Measurements from ENCODE around the gene FRY. TPM values are rescaled to one million over a fixed set of nuclear protein-coding genes. Genes with fewer than 3 reads are reported as not detected.
A peak's percentile ranks its signal among the peaks of the same experiment; 100 is the strongest.

Gene FRY
- total and polyA plus RNA-seq, 2 of the 13 experiments (the other 11 are each of a cell fraction or from before 2014, with no cell fraction given), result 8.2 to 13.1 TPM

DNA sequence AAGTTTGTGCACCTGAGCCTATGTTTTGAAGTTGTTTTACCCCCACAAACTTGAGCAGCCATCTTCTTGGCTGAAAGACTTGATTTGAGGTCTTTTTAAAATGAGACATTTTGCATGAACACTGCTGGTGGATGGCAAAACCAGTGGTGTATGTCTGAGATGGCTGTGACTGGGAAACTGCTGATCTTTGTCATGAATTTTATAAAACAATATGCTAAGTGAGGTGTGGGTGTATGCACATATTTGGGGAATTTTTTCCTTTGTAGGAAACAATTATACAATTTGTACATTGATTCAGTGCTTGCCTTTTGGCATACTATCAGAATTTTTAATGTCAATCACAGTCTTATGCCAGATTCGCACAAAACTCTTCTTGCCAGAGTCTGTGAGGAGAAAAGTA is 231.0 kb downstream of the FRY start:
- WGBS (ENCODE audit: low lambda C conversion rate), result 100% methylated on average over 1 of the region's 1 CpG

DNA sequence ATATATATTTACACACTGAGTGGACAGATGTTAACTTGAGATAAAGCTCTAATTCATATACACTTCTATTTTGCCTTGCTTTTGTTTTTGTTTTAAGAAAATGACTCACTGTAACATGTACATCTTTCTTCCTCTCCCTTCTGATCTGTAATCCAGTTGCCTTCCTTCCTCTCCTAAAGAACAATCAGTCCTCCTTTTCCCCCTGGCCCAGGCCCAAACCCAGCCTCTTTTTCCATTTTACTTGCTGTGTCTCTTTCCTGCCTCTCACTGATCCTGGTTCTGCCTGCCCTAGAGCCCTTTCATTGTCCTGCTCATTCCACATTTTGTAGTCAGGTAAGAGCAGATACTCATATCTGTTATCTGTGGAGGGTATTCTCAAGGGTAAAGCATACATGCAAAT is 232.8 kb downstream of the FRY start:
- CTCF ChIA-PET (ENCODE audit: low intra/inter-chr PET ratio, low total read pairs), result no interaction called here
- Histone ChIP-seq H3K4me2 (ENCODE audit: low read depth, low read length) (no peak overlapping the region), H3K9ac (ENCODE audit: insufficient read depth, low read depth, low read length) (no peak overlapping the region; the same call in 1 of the 2 replicates), H3K27me3 (ENCODE audit: control insufficient read depth in 1 of 2, insufficient read depth in 2 of 2, low read length in 2 of 2) (no peaks in the 10 kb centered on the region), H4K20me1 (ENCODE audit: insufficient read depth, low read length) (no peaks in the 10 kb centered on the region), H3K4me3 (replicated peaks in 1 of 3; ENCODE audit: insufficient read depth in 1 of 3, low read depth in 2 of 3, low read length in 3 of 3) (no peak overlapping the region), H3K36me3 (replicated peaks in 1 of 2; ENCODE audit: control insufficient read depth in 1 of 2, insufficient read depth in 2 of 2, low read length in 2 of 2) (no peaks in the 10 kb centered on the region; a peak in 1 of 5 replicates), H2AFZ (ENCODE audit: low read length) (no peak overlapping the region), H3K4me1 (ENCODE audit: insufficient read depth, low read length) (peaks cover 78% of the 10 kb centered on the region), H3K9me3 (ENCODE audit: low read length) (no peaks in the 10 kb centered on the region), H3K79me2 (ENCODE audit: insufficient read depth, low read length) (no peaks in the 10 kb centered on the region), H3K27ac (ENCODE audit: extremely low read length, insufficient read depth, low read length) (peak overlapping the region; percentile 71)
- no TSS peak for BruUV-seq (replicated peaks)
- DNase-seq (ENCODE audit: low spot score) (no peak), FAIRE-seq (no peak), ATAC-seq (no peak)
- in situ Hi-C loops (cut with HindIII; ENCODE audit: extremely low pct_ligation_motif_present, low pct_unique_long_range_greater_than_20kb) (no loop called here), intact Hi-C loops (cut with micrococcal nuclease; ENCODE audit: unreplicated experiment) (no loop called here)
- POLR2A ChIA-PET, result interaction anchor here (2.4 kb wide), 1 partner anchor 9 kb away, joined by 16 read pairs; no protein-coding TSS in a partner anchor
- TF ChIP-seq ATF4 (CRISPR knock-in tag; IDR thresholded peaks at IDR 0.05) (no peak), HDAC6 (IDR thresholded peaks at IDR 0.05; ENCODE audit: low read depth, low read length) (no peak), KLF15 (CRISPR knock-in tag; IDR thresholded peaks at IDR 0.05; ENCODE audit: borderline replicate concordance) (no peak), NPAS2 (CRISPR knock-in tag; IDR thresholded peaks at IDR 0.05; ENCODE audit: borderline replicate concordance) (no peak), UBTF (CRISPR knock-in tag; IDR thresholded peaks at IDR 0.05) (no peak), ZNF737 (CRISPR knock-in tag; IDR thresholded peaks at IDR 0.05; ENCODE audit: borderline replicate concordance) (no peak), JUNB (CRISPR knock-in tag; IDR thresholded peaks at IDR 0.05; ENCODE audit: borderline replicate concordance) (no peak), FOXO1 (CRISPR knock-in tag; IDR thresholded peaks at IDR 0.05) (no peak), SAP130 (CRISPR knock-in tag; IDR thresholded peaks at IDR 0.05; ENCODE audit: low read depth) (no peak)
- TF ChIP-seq, protein P1, sequence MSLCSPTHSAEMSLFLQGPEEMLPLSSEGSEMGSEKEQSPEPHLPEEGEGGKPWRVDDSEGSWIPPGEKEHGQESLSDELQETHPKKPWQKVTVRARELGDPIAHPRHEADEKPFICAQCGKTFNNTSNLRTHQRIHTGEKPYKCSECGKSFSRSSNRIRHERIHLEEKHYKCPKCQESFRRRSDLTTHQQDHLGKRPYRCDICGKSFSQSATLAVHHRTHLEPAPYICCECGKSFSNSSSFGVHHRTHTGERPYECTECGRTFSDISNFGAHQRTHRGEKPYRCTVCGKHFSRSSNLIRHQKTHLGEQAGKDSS (CRISPR knock-in tag; IDR thresholded peaks at IDR 0.05; ENCODE audit: borderline replicate concordance, low read depth), result no peak

More for the DNA sequence above, 231.0 kb downstream of the FRY start:
- FAIRE-seq, result no peak
- no peaks in the 10 kb centered on the region; a peak in 1 of 5 replicates for H3K36me3 ChIP-seq (replicated peaks in 1 of 2; ENCODE audit: control insufficient read depth in 1 of 2, insufficient read depth in 2 of 2, low read length in 2 of 2)
- CTCF ChIA-PET (ENCODE audit: low intra/inter-chr PET ratio, low total read pairs), result no interaction called here
- H3K4me1 ChIP-seq (ENCODE audit: insufficient read depth, low read length), result peaks cover 93% of the 10 kb centered on the region
- no peak overlapping the region for H2AFZ ChIP-seq (ENCODE audit: low read length)
- no peaks in the 10 kb centered on the region for H3K9me3 ChIP-seq (ENCODE audit: low read length)
- no peak for TF ChIP-seq PHF21A (CRISPR knock-in tag; IDR thresholded peaks at IDR 0.05)
- no peak for TF ChIP-seq HNRNPUL1 (IDR thresholded peaks at IDR 0.05; ENCODE audit: low read depth, low read length)
- TF ChIP-seq KDM1A (CRISPR knock-in tag; IDR thresholded peaks at IDR 0.05), result no peak
- no peak for TF ChIP-seq ZMYM3 (CRISPR knock-in tag; IDR thresholded peaks at IDR 0.05)
- TF ChIP-seq ZNF782 (CRISPR knock-in tag; IDR thresholded peaks at IDR 0.05; ENCODE audit: borderline replicate concordance), result no peak
- TF ChIP-seq ZNF10 (CRISPR knock-in tag; IDR thresholded peaks at IDR 0.05; ENCODE audit: borderline replicate concordance, low read depth), result no peak
- no peak for TF ChIP-seq AKAP8 (CRISPR knock-in tag; IDR thresholded peaks at IDR 0.05)
- TF ChIP-seq ZKSCAN8 (CRISPR knock-in tag; IDR thresholded peaks at IDR 0.05; ENCODE audit: borderline replicate concordance), result no peak
- no peak for TF ChIP-seq ZFYVE20 (CRISPR knock-in tag; IDR thresholded peaks at IDR 0.05; ENCODE audit: borderline replicate concordance, low read depth)
- intact Hi-C loops (cut with micrococcal nuclease; ENCODE audit: unreplicated experiment), result no loop called here
- peak overlapping the region; percentile 62 for H3K27ac ChIP-seq (ENCODE audit: extremely low read length, insufficient read depth, low read length)
- H4K20me1 ChIP-seq (ENCODE audit: insufficient read depth, low read length), result no peaks in the 10 kb centered on the region
- no TSS peak for BruUV-seq (replicated peaks)
- no peaks in the 10 kb centered on the region for H3K79me2 ChIP-seq (ENCODE audit: insufficient read depth, low read length)
- H3K4me2 ChIP-seq (ENCODE audit: low read depth, low read length), result no peak overlapping the region
- no peak for DNase-seq (ENCODE audit: low spot score)
- H3K27me3 ChIP-seq (ENCODE audit: control insufficient read depth in 1 of 2, insufficient read depth in 2 of 2, low read length in 2 of 2), result no peaks in the 10 kb centered on the region
- no peak for ATAC-seq
- no peak overlapping the region for H3K4me3 ChIP-seq (replicated peaks in 1 of 3; ENCODE audit: insufficient read depth in 1 of 3, low read depth in 2 of 3, low read length in 3 of 3)
- POLR2A ChIA-PET, result no interaction called here
- H3K9ac ChIP-seq (ENCODE audit: insufficient read depth, low read depth, low read length), result no peak overlapping the region
- in situ Hi-C loops (cut with HindIII; ENCODE audit: extremely low pct_ligation_motif_present, low pct_unique_long_range_greater_than_20kb), result no loop called here

Measured in HepG2 (cell line).